Measurements from ENCODE around the gene RMND1. TPM values are rescaled to one million over a fixed set of nuclear protein-coding genes. Genes with fewer than 3 reads are reported as not detected.
A peak's percentile ranks its signal among the peaks of the same experiment; 100 is the strongest.

RMND1 gene
- total and polyA plus RNA-seq, 2 of the 13 experiments (the other 11 are each of a cell fraction or from before 2014, with no cell fraction given), result 34.0 to 72.5 TPM

- TF ChIP-seq, protein P1, sequence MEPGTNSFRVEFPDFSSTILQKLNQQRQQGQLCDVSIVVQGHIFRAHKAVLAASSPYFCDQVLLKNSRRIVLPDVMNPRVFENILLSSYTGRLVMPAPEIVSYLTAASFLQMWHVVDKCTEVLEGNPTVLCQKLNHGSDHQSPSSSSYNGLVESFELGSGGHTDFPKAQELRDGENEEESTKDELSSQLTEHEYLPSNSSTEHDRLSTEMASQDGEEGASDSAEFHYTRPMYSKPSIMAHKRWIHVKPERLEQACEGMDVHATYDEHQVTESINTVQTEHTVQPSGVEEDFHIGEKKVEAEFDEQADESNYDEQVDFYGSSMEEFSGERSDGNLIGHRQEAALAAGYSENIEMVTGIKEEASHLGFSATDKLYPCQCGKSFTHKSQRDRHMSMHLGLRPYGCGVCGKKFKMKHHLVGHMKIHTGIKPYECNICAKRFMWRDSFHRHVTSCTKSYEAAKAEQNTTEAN (CRISPR knock-in tag; conservative IDR thresholded peaks at IDR 0.05), result peak; percentile 92
- TF ChIP-seq ZNF737 (CRISPR knock-in tag; IDR thresholded peaks at IDR 0.05; ENCODE audit: borderline replicate concordance) (no peak; the same call in 1 of the 2 replicates), ZMYM4 (CRISPR knock-in tag; IDR thresholded peaks at IDR 0.05) (peak; percentile 99), ZNF275 (CRISPR knock-in tag; IDR thresholded peaks at IDR 0.05; ENCODE audit: borderline replicate concordance) (peak; percentile 100; the same call in 1 of the 2 replicates), CAMTA2 (CRISPR knock-in tag; IDR thresholded peaks at IDR 0.05; ENCODE audit: borderline replicate concordance) (0 out of 2 replicates have a peak, but pooled peaks have one; percentile 96), HDAC1 (CRISPR knock-in tag; IDR thresholded peaks at IDR 0.05) (peak; percentile 98), PAX8 (CRISPR knock-in tag; IDR thresholded peaks at IDR 0.05; ENCODE audit: borderline replicate concordance) (no peak), UBTF (CRISPR knock-in tag; IDR thresholded peaks at IDR 0.05) (peak; percentile 95), ZNF720 (CRISPR knock-in tag; IDR thresholded peaks at IDR 0.05) (no peak), FOXJ3 (CRISPR knock-in tag; IDR thresholded peaks at IDR 0.05; ENCODE audit: borderline replicate concordance) (peak; percentile 93; the same call in 1 of the 2 replicates), ZNF264 (CRISPR knock-in tag; IDR thresholded peaks at IDR 0.05) (peak; percentile 94), HNRNPL (IDR thresholded peaks at IDR 0.05; ENCODE audit: low read depth, low read length) (peak; percentile 77; the same call in 1 of the 2 replicates), POGZ (CRISPR knock-in tag; IDR thresholded peaks at IDR 0.05) (peak; percentile 98), ZFP1 (CRISPR knock-in tag; IDR thresholded peaks at IDR 0.05) (peak; percentile 88), SMAD9 (CRISPR knock-in tag; IDR thresholded peaks at IDR 0.05) (0 out of 2 replicates have a peak, but pooled peaks have one; percentile 35), ZNF432 (CRISPR knock-in tag; IDR thresholded peaks at IDR 0.05; ENCODE audit: borderline replicate concordance) (no peak), ZNF460 (CRISPR knock-in tag; IDR thresholded peaks at IDR 0.05; ENCODE audit: borderline replicate concordance) (peak; percentile 66; the same call in 1 of the 2 replicates), ADNP (CRISPR knock-in tag; IDR thresholded peaks at IDR 0.05) (no peak), ZNF607 (CRISPR knock-in tag; IDR thresholded peaks at IDR 0.05; ENCODE audit: borderline replicate concordance) (peak; percentile 65; the same call in 1 of the 2 replicates)
- TF ChIP-seq, protein P2, sequence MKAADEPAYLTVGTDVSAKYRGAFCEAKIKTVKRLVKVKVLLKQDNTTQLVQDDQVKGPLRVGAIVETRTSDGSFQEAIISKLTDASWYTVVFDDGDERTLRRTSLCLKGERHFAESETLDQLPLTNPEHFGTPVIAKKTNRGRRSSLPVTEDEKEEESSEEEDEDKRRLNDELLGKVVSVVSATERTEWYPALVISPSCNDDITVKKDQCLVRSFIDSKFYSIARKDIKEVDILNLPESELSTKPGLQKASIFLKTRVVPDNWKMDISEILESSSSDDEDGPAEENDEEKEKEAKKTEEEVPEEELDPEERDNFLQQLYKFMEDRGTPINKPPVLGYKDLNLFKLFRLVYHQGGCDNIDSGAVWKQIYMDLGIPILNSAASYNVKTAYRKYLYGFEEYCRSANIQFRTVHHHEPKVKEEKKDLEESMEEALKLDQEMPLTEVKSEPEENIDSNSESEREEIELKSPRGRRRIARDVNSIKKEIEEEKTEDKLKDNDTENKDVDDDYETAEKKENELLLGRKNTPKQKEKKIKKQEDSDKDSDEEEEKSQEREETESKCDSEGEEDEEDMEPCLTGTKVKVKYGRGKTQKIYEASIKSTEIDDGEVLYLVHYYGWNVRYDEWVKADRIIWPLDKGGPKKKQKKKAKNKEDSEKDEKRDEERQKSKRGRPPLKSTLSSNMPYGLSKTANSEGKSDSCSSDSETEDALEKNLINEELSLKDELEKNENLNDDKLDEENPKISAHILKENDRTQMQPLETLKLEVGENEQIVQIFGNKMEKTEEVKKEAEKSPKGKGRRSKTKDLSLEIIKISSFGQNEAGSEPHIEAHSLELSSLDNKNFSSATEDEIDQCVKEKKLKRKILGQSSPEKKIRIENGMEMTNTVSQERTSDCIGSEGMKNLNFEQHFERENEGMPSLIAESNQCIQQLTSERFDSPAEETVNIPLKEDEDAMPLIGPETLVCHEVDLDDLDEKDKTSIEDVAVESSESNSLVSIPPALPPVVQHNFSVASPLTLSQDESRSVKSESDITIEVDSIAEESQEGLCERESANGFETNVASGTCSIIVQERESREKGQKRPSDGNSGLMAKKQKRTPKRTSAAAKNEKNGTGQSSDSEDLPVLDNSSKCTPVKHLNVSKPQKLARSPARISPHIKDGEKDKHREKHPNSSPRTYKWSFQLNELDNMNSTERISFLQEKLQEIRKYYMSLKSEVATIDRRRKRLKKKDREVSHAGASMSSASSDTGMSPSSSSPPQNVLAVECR (CRISPR knock-in tag; IDR thresholded peaks at IDR 0.05; ENCODE audit: borderline replicate concordance), result peak; percentile 99
Measured at GRCh38 chr6:151451950-151452749, at the start of gene RMND1 (continued).

Data from HepG2 (cell line).